SK-N-SH (cell line): ENCODE data around the gene C1orf35.

ENCODE experiments used
- CHD2 ChIP-seq: fragments of 150-350 bp; IDR thresholded peaks from 2 replicates; pipeline ENCODE4 v1.6.1; 2018; ENCODE audit warnings: low read length; ENCODE audit not compliant: partially characterized antibody
- EZH2phosphoT487 ChIP-seq: fragments of 200-600 bp; sonication (generic); IDR thresholded peaks from 2 replicates; pipeline ENCODE4 v1.6.1; 2017; ENCODE audit warnings: low read depth, mixed run types, mild to moderate bottlenecking, antibody characterized with exemption, moderate library complexity, borderline replicate concordance
- FOXM1 ChIP-seq: IDR thresholded peaks from 2 replicates; pipeline ENCODE4 v1.4.0; 2012; ENCODE audit warnings: low read depth, mild to moderate bottlenecking
- MXI1 ChIP-seq: IDR thresholded peaks from 2 replicates; pipeline ENCODE4 v1.6.1; 2012; ENCODE audit warnings: mild to moderate bottlenecking, low read depth, low read length, improper control_type of control experiment
- NRF1 ChIP-seq: IDR thresholded peaks from 2 replicates; pipeline ENCODE4 v1.6.1; 2012; ENCODE audit warnings: low read depth, mild to moderate bottlenecking, low read length
- POLR2AphosphoS5 ChIP-seq: IDR thresholded peaks from 2 replicates; pipeline ENCODE4 v1.6.1; 2012; ENCODE audit warnings: low read depth, low read length
- SIN3A ChIP-seq: IDR thresholded peaks from 2 replicates; pipeline ENCODE4 v1.6.1; 2012; ENCODE audit warnings: low read depth, mild to moderate bottlenecking, low read length, moderate library complexity, borderline replicate concordance
- SMC3 ChIP-seq: IDR thresholded peaks from 2 replicates; pipeline ENCODE4 v1.6.1; 2012; ENCODE audit warnings: low read depth, low read length, improper control_type of control experiment
- YY1 ChIP-seq: IDR thresholded peaks from 2 replicates; pipeline ENCODE4 v1.4.0; 2012; ENCODE audit warnings: low read depth, mild to moderate bottlenecking
- TF ChIP-seq, protein P1 (sequence below): fragments of 200-600 bp; sonication (generic); IDR thresholded peaks from 2 replicates; pipeline ENCODE4 v1.6.1; 2017; ENCODE audit warnings: antibody characterized with exemption, mild to moderate bottlenecking, moderate library complexity
- TF ChIP-seq, protein P2 (sequence below): fragments of 150-350 bp; IDR thresholded peaks from 2 replicates; pipeline ENCODE4 v1.6.1; 2016; ENCODE audit warnings: mild to moderate bottlenecking, low read depth, low read length
- TF ChIP-seq, protein P3 (sequence below): IDR thresholded peaks from 2 replicates; pipeline ENCODE4 v1.4.0; 2012; ENCODE audit warnings: low read depth, borderline replicate concordance
- TF ChIP-seq, protein P4 (sequence below): IDR thresholded peaks from 2 replicates; pipeline ENCODE4 v1.4.0; 2012; ENCODE audit warnings: low read depth
- TF ChIP-seq, protein P5 (sequence below): IDR thresholded peaks from 2 replicates; pipeline ENCODE4 v1.4.0; 2012; ENCODE audit warnings: low read depth, borderline replicate concordance

DNA sequence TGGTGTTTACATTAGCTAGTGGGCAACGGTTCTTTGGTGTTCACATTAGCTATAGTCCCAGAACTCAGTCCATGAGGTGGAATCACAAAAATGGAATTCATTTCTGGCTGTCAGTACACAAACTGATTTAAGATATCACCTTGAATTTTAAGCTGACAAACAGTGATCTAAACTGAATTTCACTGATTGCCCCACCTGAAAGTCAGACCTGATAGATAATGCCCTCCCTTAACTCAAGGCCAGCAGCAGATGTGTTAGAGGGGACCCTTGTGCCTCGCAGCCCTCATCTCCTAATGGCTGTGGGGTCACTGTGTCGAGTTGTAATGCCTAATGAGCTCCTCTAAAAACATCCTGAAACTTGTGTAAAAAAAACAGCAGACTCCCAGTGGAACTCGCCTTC, 12.0 kb downstream of the C1orf35 start:
- TF ChIP-seq FOXM1, result no peak
- TF ChIP-seq YY1, result no peak
- TF ChIP-seq, protein P1, sequence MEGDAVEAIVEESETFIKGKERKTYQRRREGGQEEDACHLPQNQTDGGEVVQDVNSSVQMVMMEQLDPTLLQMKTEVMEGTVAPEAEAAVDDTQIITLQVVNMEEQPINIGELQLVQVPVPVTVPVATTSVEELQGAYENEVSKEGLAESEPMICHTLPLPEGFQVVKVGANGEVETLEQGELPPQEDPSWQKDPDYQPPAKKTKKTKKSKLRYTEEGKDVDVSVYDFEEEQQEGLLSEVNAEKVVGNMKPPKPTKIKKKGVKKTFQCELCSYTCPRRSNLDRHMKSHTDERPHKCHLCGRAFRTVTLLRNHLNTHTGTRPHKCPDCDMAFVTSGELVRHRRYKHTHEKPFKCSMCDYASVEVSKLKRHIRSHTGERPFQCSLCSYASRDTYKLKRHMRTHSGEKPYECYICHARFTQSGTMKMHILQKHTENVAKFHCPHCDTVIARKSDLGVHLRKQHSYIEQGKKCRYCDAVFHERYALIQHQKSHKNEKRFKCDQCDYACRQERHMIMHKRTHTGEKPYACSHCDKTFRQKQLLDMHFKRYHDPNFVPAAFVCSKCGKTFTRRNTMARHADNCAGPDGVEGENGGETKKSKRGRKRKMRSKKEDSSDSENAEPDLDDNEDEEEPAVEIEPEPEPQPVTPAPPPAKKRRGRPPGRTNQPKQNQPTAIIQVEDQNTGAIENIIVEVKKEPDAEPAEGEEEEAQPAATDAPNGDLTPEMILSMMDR, result no peak
- TF ChIP-seq POLR2AphosphoS5, result no peak
- TF ChIP-seq, protein P2, sequence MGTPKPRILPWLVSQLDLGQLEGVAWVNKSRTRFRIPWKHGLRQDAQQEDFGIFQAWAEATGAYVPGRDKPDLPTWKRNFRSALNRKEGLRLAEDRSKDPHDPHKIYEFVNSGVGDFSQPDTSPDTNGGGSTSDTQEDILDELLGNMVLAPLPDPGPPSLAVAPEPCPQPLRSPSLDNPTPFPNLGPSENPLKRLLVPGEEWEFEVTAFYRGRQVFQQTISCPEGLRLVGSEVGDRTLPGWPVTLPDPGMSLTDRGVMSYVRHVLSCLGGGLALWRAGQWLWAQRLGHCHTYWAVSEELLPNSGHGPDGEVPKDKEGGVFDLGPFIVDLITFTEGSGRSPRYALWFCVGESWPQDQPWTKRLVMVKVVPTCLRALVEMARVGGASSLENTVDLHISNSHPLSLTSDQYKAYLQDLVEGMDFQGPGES, result no peak
- no peak for TF ChIP-seq EZH2phosphoT487
- TF ChIP-seq, protein P3, sequence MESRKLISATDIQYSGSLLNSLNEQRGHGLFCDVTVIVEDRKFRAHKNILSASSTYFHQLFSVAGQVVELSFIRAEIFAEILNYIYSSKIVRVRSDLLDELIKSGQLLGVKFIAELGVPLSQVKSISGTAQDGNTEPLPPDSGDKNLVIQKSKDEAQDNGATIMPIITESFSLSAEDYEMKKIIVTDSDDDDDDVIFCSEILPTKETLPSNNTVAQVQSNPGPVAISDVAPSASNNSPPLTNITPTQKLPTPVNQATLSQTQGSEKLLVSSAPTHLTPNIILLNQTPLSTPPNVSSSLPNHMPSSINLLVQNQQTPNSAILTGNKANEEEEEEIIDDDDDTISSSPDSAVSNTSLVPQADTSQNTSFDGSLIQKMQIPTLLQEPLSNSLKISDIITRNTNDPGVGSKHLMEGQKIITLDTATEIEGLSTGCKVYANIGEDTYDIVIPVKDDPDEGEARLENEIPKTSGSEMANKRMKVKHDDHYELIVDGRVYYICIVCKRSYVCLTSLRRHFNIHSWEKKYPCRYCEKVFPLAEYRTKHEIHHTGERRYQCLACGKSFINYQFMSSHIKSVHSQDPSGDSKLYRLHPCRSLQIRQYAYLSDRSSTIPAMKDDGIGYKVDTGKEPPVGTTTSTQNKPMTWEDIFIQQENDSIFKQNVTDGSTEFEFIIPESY, result no peak
- no peak for TF ChIP-seq SIN3A
- TF ChIP-seq, protein P4, sequence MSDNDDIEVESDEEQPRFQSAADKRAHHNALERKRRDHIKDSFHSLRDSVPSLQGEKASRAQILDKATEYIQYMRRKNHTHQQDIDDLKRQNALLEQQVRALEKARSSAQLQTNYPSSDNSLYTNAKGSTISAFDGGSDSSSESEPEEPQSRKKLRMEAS, result no peak
- TF ChIP-seq, protein P5, sequence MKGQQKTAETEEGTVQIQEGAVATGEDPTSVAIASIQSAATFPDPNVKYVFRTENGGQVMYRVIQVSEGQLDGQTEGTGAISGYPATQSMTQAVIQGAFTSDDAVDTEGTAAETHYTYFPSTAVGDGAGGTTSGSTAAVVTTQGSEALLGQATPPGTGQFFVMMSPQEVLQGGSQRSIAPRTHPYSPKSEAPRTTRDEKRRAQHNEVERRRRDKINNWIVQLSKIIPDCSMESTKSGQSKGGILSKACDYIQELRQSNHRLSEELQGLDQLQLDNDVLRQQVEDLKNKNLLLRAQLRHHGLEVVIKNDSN, result no peak
- no peak for TF ChIP-seq NRF1
- TF ChIP-seq SMC3, result no peak
- TF ChIP-seq CHD2, result no peak
- TF ChIP-seq MXI1, result no peak
